Prostate gland (tissue), 2 donors: ENCODE measurements around the gene HAUS5.

Experiments
- POLR2AphosphoS5 ChIP-seq: sonication (generic); formaldehyde crosslinking; IDR thresholded peaks from one replicate; pipeline ENCODE4 v1.6.1; 2017; ENCODE audit warnings: antibody characterized with exemption
- TF ChIP-seq, protein P1 (sequence below), 4 experiments: fragments of 200-600 bp in 2 of 4; fragments of 450-650 bp in 2 of 4; sonication (generic) in 2 of 4; IDR thresholded peaks; 1 replicate in 3 of 4; 2 replicates in 1 of 4; pipeline ENCODE4 v1.5.1; 2016 to 2019; ENCODE audit warnings: antibody characterized with exemption in 4 of 4, mild to moderate bottlenecking in 2 of 4, moderate library complexity in 2 of 4

DNA sequence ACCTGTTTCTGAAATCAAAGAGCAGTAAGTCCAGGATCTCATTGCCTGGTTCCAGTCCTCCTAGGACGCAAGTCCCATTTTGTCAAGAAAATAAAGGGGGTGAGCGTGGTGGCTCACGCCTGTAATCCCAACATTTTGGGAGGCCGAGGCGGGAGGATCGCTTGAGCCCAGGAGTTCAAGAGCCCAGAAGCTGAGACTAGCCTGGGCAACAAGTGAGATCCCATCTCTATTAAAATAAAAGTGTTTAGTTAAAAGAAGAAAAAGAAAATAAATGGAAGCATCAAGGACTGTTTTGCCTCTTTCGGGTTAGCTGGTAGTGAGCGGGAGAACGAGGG is 344 bp upstream of the HAUS5 start:
- TF ChIP-seq, protein P1, sequence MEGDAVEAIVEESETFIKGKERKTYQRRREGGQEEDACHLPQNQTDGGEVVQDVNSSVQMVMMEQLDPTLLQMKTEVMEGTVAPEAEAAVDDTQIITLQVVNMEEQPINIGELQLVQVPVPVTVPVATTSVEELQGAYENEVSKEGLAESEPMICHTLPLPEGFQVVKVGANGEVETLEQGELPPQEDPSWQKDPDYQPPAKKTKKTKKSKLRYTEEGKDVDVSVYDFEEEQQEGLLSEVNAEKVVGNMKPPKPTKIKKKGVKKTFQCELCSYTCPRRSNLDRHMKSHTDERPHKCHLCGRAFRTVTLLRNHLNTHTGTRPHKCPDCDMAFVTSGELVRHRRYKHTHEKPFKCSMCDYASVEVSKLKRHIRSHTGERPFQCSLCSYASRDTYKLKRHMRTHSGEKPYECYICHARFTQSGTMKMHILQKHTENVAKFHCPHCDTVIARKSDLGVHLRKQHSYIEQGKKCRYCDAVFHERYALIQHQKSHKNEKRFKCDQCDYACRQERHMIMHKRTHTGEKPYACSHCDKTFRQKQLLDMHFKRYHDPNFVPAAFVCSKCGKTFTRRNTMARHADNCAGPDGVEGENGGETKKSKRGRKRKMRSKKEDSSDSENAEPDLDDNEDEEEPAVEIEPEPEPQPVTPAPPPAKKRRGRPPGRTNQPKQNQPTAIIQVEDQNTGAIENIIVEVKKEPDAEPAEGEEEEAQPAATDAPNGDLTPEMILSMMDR (IDR thresholded peaks at IDR 0.05), result no peak
- no peak for TF ChIP-seq POLR2AphosphoS5
